Activated CD4-positive, alpha-beta memory T cell treated with anti-CD3 and anti-CD28 coated beads, Interleukin-2, amount 10 ng/mL, durations not matched to agents 7 days and 5 days (primary cell): ENCODE results near the gene TTC39C. TPM values are rescaled to one million over a fixed set of nuclear protein-coding genes. Genes with fewer than 3 reads are reported as not detected.

Experiments used
- CTCF ChIA-PET: fragments of 350-600 bp; sonication (Branson Sonifier 250); formaldehyde crosslinking; loops from one replicate; lab custom pipeline; 2021; ENCODE audit warnings: antibody characterized with exemption, inconsistent platforms; lab: Charles Lee
- POLR2A ChIA-PET: fragments of 350-600 bp; sonication (Branson Sonifier 250); formaldehyde crosslinking; loops from one replicate; lab custom pipeline; 2021; ENCODE audit warnings: antibody characterized with exemption; lab: Charles Lee
- DNase-seq: peaks from one replicate; pipeline ENCODE4 v3.0.0-alpha.2; 2020
- H3K27ac Mint-ChIP-seq: one replicate; pipeline ENCODE4 v1.8.0; 2021; ENCODE audit warnings: mild to moderate bottlenecking, mixed read lengths
- H3K27me3 Mint-ChIP-seq: one replicate; pipeline ENCODE4 v1.8.0; 2021; ENCODE audit warnings: mixed read lengths
- H3K36me3 Mint-ChIP-seq: one replicate; pipeline ENCODE4 v1.8.0; 2021; ENCODE audit warnings: low read depth, mixed read lengths
- H3K4me1 Mint-ChIP-seq: one replicate; pipeline ENCODE4 v1.8.0; 2021; ENCODE audit warnings: mixed read lengths
- H3K4me3 Mint-ChIP-seq: one replicate; pipeline ENCODE4 v1.8.0; 2021; ENCODE audit warnings: mild to moderate bottlenecking, mixed read lengths
- H3K9me3 Mint-ChIP-seq: one replicate; pipeline ENCODE4 v1.8.0; 2021; ENCODE audit warnings: mixed read lengths
- total RNA-seq, 2 experiments: library from RNA; stranded (reverse); gene quantifications; one replicate each; pipeline ENCODE4 v1.2.3, GENCODE V29; 2021

TTC39C gene
- total RNA-seq, 2 experiments from 2014 or later: 94.0 to 94.4 TPM

DNA sequence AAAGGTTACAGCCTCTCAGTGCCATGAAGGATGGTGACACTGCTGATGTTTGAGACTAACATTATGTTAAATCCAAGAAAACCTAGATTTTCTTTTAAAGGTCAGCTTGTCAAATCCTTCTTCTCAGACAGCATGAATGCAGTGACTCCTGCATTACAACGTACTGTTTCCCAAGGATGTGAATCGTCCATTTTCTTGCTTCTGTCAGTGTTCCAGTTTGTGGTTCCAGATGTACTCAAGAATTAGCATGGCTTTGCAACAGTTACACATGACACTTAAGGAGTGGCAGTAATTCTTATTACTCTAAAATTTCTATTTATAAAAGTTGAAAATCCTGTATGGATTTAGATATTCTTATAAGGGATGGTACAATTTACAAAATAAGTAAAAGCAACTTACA lies 1.5 kb upstream of the TTC39C start:
- H3K27me3 Mint-ChIP-seq: no peaks in the 10 kb centered on the region
- ChIA-PET POLR2A (interaction anchor here (1.0 to 6.8 kb wide), 7 partner anchors 13 to 84 kb away, joined by 3 to 86 read pairs (median 20); no protein-coding TSS in a partner anchor), CTCF (interaction anchor here (1.4 to 2.1 kb wide), 3 partner anchors 84 to 102 kb away, joined by 3 to 8 read pairs (median 4); no protein-coding TSS in a partner anchor)
- no peaks in the 10 kb centered on the region for H3K9me3 Mint-ChIP-seq
- peaks cover 29% of the 10 kb centered on the region for H3K36me3 Mint-ChIP-seq
- peak overlapping the region; percentile 93 for H3K27ac Mint-ChIP-seq
- peaks cover 73% of the 10 kb centered on the region for H3K4me1 Mint-ChIP-seq
- DNase-seq: no peak
- peak overlapping the region; percentile 61 for H3K4me3 Mint-ChIP-seq

GRCh38 chr18:24014986-24015638 lies 558 bp downstream of the TTC39C start:
- ChIA-PET POLR2A (interaction anchor here (0.6 to 6.8 kb wide), 21 partner anchors 11 to 512 kb away, joined by 3 to 86 read pairs (median 4); partner anchors contain the start of gene RMC1), CTCF (no interaction called here)
- Mint-ChIP-seq H3K27ac (peak overlapping the region; percentile 83), H3K36me3 (peaks cover 39% of the 10 kb centered on the region), H3K27me3 (no peaks in the 10 kb centered on the region), H3K9me3 (no peaks in the 10 kb centered on the region), H3K4me3 (peak overlapping the region; percentile 88), H3K4me1 (peaks cover 73% of the 10 kb centered on the region)
- peak; percentile 65 for DNase-seq

DNA sequence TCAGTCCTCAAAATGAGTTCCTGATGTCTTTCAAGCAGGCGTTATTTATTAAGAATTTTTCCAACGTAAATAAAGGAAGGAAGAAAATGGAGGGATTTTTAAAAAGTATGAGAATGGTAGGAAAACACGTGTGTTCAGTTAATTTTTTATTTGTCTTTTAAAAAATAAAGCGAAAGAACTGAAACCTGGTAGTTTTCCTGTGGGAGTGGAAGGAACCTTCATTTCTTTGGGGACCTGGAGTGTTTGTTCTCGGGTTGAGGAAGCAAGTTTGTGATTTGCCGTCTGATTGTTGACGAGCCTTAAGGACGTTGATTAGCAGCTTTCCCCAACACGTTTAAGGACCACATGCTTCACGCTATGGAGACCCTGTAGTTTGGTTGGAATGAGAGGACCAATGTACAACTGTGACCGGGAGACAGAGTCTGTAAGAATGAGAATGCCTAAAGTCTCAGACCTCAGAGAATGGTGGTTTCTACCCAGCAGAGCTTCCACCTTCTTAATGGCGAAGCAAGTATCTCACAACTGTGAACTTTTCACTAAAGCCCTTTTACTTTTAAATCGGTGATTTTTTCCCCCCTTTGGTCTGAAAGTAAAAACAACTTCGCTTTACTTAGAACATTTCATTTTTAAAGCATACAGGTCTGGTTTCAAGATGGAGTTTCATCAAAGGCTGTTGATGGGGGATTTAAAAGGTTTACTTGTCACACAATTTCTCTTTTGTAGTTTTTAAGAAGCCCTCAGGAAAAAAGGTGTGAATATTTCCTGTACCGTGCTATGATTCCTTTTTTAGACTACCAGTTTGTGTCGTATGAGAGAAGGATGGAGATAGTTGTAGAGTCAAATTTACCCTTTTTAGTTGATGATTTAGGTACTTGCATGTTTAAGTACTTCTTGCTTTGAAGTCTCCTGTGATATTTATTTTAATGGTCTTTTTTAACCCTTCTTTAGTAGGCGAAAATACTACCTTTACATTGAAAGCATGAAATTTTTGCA lies 1.4 kb downstream of the TTC39C start:
- CTCF ChIA-PET: no interaction called here
- POLR2A ChIA-PET: interaction anchor here (0.6 to 6.8 kb wide), 12 partner anchors 10 to 106 kb away, joined by 3 to 86 read pairs (median 6); no protein-coding TSS in a partner anchor
- DNase-seq: no peak
- Mint-ChIP-seq H3K36me3 (peaks cover 47% of the 10 kb centered on the region), H3K4me3 (peak overlapping the region; percentile 88), H3K4me1 (peaks cover 73% of the 10 kb centered on the region), H3K27ac (peak overlapping the region; percentile 83), H3K9me3 (no peaks in the 10 kb centered on the region), H3K27me3 (no peaks in the 10 kb centered on the region)

- H3K27ac Mint-ChIP-seq: peak overlapping the region; percentile 83
- peaks cover 73% of the 10 kb centered on the region for H3K4me1 Mint-ChIP-seq
- no peaks in the 10 kb centered on the region for H3K27me3 Mint-ChIP-seq
- ChIA-PET POLR2A (interaction anchor here (1.7 to 4.7 kb wide), 3 partner anchors 18 to 87 kb away, joined by 6 to 37 read pairs (median 15); no protein-coding TSS in a partner anchor), CTCF (no interaction called here)
- H3K4me3 Mint-ChIP-seq: peak overlapping the region; percentile 88
- no peaks in the 10 kb centered on the region for H3K9me3 Mint-ChIP-seq
- no peak for DNase-seq
- peaks cover 53% of the 10 kb centered on the region for H3K36me3 Mint-ChIP-seq
These were observed 2.1 kb downstream of the TTC39C start for GRCh38 chr18:24016643-24017042.

GRCh38 chr18:24018299-24018886 lies 3.8 kb downstream of the TTC39C start:
- Mint-ChIP-seq H3K4me3 (peak overlapping the region; percentile 88), H3K4me1 (peaks cover 75% of the 10 kb centered on the region), H3K36me3 (peaks cover 70% of the 10 kb centered on the region), H3K9me3 (no peaks in the 10 kb centered on the region), H3K27me3 (no peaks in the 10 kb centered on the region), H3K27ac (peak overlapping the region; percentile 83)
- CTCF ChIA-PET: no interaction called here
- no peak for DNase-seq
- POLR2A ChIA-PET: interaction anchor here (1.7 to 1.8 kb wide), 2 partner anchors 17 to 20 kb away, joined by 6 to 7 read pairs; no protein-coding TSS in a partner anchor

- Mint-ChIP-seq H3K27ac (peak overlapping the region; percentile 83), H3K4me1 (peaks cover 86% of the 10 kb centered on the region), H3K36me3 (peaks cover 82% of the 10 kb centered on the region), H3K9me3 (no peaks in the 10 kb centered on the region), H3K27me3 (no peaks in the 10 kb centered on the region), H3K4me3 (peak overlapping the region; percentile 69)
- peak; percentile 78 for DNase-seq
- CTCF ChIA-PET: no interaction called here
- POLR2A ChIA-PET: interaction anchor here (0.6 to 1.0 kb wide), 2 partner anchors 9 to 61 kb away, joined by 3 read pairs; no protein-coding TSS in a partner anchor
These were observed 5.2 kb downstream of the TTC39C start for GRCh38 chr18:24019641-24020331.

- POLR2A ChIA-PET: interaction anchor here (1.5 kb wide), 1 partner anchor 11 kb away, joined by 6 read pairs; no protein-coding TSS in a partner anchor
- DNase-seq: no peak
- CTCF ChIA-PET: interaction anchor here (0.6 kb wide), 1 partner anchor 57 kb away, joined by 4 read pairs; no protein-coding TSS in a partner anchor
- no peak overlapping the region for H3K4me3 Mint-ChIP-seq
- peak overlapping the region; percentile 5 for H3K27ac Mint-ChIP-seq
- peaks cover 83% of the 10 kb centered on the region for H3K36me3 Mint-ChIP-seq
- no peaks in the 10 kb centered on the region for H3K9me3 Mint-ChIP-seq
- H3K4me1 Mint-ChIP-seq: peaks cover 99% of the 10 kb centered on the region
- H3K27me3 Mint-ChIP-seq: no peaks in the 10 kb centered on the region
These were observed 7.0 kb downstream of the TTC39C start for GRCh38 chr18:24021505-24021904.

DNA sequence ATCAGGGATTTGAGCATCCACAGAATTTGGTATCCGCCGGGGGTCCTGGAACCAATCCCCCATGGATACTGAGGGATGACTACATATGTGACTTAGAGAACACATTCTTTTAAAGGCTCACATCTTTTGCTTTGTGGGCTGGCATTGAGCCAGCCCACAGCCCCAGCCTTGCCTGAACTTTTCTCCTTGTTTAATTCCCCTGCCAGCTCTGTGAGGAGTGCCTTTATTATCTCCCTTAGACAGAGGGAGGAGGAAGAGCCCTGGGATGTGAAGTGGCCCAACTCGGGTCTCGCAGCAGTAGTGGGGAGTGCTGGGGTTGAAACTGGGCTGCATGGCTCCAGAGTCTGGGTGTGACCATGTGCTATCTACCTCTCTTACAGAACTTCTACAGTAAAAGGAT lies 7.6 kb downstream of the TTC39C start:
- no peak for DNase-seq
- Mint-ChIP-seq H3K9me3 (no peaks in the 10 kb centered on the region), H3K4me3 (no peak overlapping the region), H3K27me3 (no peaks in the 10 kb centered on the region), H3K27ac (no peak overlapping the region), H3K36me3 (peaks cover 82% of the 10 kb centered on the region), H3K4me1 (peaks cover 97% of the 10 kb centered on the region)
- ChIA-PET CTCF (no interaction called here), POLR2A (interaction anchor here (0.7 to 1.5 kb wide), 2 partner anchors 12 to 83 kb away, joined by 3 to 6 read pairs; no protein-coding TSS in a partner anchor)

GRCh38 chr18:24023185-24023814 lies 8.7 kb downstream of the TTC39C start:
- H3K4me1 Mint-ChIP-seq: peaks cover 95% of the 10 kb centered on the region
- no peak for DNase-seq
- no peak overlapping the region for H3K4me3 Mint-ChIP-seq
- no peak overlapping the region for H3K27ac Mint-ChIP-seq
- peaks cover 84% of the 10 kb centered on the region for H3K36me3 Mint-ChIP-seq
- CTCF ChIA-PET: no interaction called here
- POLR2A ChIA-PET: interaction anchor here (0.7 kb wide), 1 partner anchor 84 kb away, joined by 3 read pairs; no protein-coding TSS in a partner anchor
- H3K9me3 Mint-ChIP-seq: no peaks in the 10 kb centered on the region
- H3K27me3 Mint-ChIP-seq: no peaks in the 10 kb centered on the region

DNA sequence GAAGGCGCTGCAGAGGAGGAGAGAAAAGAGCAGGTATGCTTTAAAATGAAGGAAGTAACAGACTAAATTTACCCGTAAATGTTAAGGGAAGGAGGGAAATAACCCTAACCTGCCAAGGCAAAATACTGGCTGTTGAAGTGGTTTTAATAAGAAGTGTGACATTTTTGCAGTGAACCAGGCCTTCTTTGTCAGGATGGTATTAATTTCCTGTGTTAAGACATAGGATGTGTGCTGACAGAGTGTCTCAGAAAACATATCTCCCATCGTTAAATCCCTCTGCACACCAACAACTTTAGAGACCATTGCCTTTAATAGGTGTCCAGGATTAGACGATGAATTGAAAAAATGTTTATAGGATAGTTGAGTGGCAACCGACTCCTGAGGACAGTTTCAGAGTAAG lies 9.9 kb downstream of the TTC39C start:
- Mint-ChIP-seq H3K9me3 (no peaks in the 10 kb centered on the region), H3K36me3 (peaks cover 81% of the 10 kb centered on the region), H3K27me3 (no peaks in the 10 kb centered on the region), H3K27ac (peak overlapping the region; percentile 13), H3K4me3 (no peak overlapping the region), H3K4me1 (peaks cover 87% of the 10 kb centered on the region)
- no peak for DNase-seq
- ChIA-PET POLR2A (no interaction called here), CTCF (no interaction called here)

- ChIA-PET POLR2A (interaction anchor here (1.0 kb wide), 2 partner anchors 11 to 486 kb away, joined by 3 to 4 read pairs; no protein-coding TSS in a partner anchor), CTCF (no interaction called here)
- Mint-ChIP-seq H3K9me3 (no peaks in the 10 kb centered on the region), H3K27me3 (no peaks in the 10 kb centered on the region), H3K4me3 (no peak overlapping the region), H3K36me3 (peaks cover 77% of the 10 kb centered on the region), H3K27ac (no peak overlapping the region), H3K4me1 (peaks cover 78% of the 10 kb centered on the region)
- DNase-seq: no peak
These were observed 11.9 kb downstream of the TTC39C start for GRCh38 chr18:24026457-24026856.
